HG02973 (cell line): ENCODE results near the gene CEBPA.

Experiments used
- ATAC-seq: cut with Tn5 transposase; IDR thresholded peaks from one replicate; pipeline ENCODE4 v1.9.1; 2021; ENCODE audit warnings: moderate library complexity; ENCODE audit not compliant: unreplicated experiment

CEBPA gene

DNA sequence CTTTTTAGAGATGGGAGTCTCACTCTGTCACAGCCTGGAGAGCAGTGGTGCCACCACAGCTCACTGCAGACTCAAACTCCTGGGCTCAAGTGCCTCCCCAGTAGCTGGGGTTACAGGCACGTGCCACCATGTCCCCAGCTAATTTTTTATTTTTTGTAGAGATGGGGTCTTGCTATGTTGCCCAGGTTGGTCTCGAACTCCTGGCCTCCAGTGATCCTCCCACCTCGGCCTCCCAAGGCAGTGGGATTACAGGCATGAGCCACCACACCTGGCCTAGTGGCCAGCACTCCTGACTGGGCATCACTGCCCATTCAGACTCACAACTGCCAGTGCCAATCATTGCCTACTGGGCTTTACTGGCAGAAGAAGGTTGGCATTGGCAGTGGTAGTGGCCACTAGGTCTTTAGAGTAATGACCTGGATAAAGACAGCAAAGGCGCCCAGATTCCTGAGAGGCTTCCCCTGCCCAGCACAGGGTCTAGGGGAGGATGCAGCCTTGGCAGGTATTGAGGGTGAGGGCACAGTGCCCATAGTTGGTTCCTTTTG is 49.8 kb downstream of the CEBPA start:
- ATAC-seq = no peak

DNA sequence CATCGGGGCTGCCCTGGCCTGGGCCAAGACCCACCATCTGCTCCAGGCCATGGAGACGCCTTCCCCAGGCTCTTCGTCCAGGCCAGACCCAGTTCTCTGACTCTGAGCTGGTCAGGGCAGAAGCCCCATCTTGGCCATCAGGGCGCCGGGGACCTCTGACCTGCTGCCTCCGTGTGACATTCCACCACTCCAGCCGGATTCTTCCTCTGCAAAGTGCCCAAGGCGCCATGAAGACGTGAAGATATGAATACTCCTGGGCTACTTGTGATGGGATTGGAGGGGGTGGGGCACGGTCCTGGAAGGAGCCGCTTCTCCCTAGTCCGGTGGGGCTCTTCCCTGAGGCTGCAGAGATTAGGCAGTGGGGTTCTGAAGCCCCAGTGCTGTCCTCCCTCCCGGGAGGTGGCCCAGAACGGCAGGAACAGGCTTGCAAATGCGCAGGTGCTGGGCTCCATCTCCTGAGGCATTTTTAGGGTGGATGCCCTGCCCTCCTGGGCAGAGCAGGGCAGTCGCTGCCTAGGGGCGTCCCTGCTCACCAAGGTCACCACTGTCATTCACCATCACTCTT is 50.7 kb downstream of the CEBPA start:
- ATAC-seq = no peak

DNA sequence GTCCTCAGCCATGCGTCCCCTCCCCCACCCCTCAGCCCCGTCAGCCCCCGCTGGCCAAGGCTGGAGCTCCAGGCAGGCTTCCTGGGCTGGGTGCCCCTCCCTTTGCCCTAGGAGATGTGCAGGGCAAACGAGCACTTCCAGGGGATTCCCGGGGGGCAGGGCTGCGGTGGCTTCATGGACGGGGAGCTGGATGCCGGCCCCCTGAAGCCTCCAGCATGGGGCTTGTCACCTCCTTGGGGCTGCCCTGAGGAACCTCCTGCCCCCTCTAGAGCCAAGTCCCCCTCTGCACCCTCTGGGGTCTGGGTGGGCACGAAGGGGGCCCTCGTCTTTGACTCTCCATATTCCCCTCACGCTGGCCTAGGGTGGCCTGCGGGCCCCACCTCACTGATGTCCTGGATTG is 51.3 kb downstream of the CEBPA start:
- no peak for ATAC-seq

DNA sequence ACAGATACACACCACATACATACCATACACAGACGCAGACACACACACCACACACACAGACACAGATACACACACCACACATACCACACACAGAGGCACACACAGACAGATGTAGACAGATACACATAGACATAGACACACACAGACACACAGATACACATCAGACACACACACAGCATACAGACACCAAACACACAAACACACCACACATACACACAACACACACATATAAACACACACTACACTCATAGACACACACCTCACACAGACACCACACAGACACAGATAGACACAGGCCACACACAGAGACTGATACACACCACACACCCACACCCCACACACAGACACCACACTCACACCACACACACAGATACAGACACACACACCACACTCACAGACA is 51.8 kb downstream of the CEBPA start:
- no peak for ATAC-seq
